MM.1S (cell line): ENCODE data around the gene XYLT1.

Source experiments
- DNase-seq: peaks from one replicate; pipeline ENCODE4 v3.0.0-alpha.2; 2015
- H2AFZ ChIP-seq: fragments of 300-600 bp; sonication (generic); 2 replicates; pipeline ENCODE4 v1.6.0; 2016; ENCODE audit warnings: antibody characterized with exemption, low read length
- H3F3A ChIP-seq: fragments of 300-600 bp; sonication (generic); 2 replicates; pipeline ENCODE4 v1.6.1; 2016; ENCODE audit warnings: mild to moderate bottlenecking, antibody characterized with exemption, low read length, moderate library complexity, mixed read lengths; ENCODE audit not compliant: insufficient read depth
- H3K27ac ChIP-seq: fragments of 300-600 bp; sonication (generic); 2 replicates; pipeline ENCODE4 v1.5.1; 2016; ENCODE audit warnings: mild to moderate bottlenecking, low read length
- H3K27me3 ChIP-seq: fragments of 300-600 bp; sonication (generic); replicated peaks from 2 replicates; pipeline ENCODE4 v1.6.0; 2016; ENCODE audit warnings: low read length; ENCODE audit not compliant: insufficient read depth
- H3K36me3 ChIP-seq: fragments of 300-600 bp; sonication (generic); replicated peaks from 2 replicates; pipeline ENCODE4 v1.6.1; 2016; ENCODE audit warnings: mild to moderate bottlenecking, low read length, mixed read lengths; ENCODE audit not compliant: insufficient read depth
- H3K4me1 ChIP-seq: fragments of 300-600 bp; sonication (generic); 2 replicates; pipeline ENCODE4 v1.6.1; 2016; ENCODE audit warnings: low read length, mixed read lengths
- H3K4me2 ChIP-seq: fragments of 300-600 bp; sonication (generic); 2 replicates; pipeline ENCODE4 v1.6.0; 2016; ENCODE audit warnings: low read depth, low read length
- H3K4me3 ChIP-seq: fragments of 300-600 bp; sonication (generic); 2 replicates; pipeline ENCODE4 v1.5.1; 2016; ENCODE audit warnings: low read length, mixed read lengths
- H3K79me2 ChIP-seq: fragments of 300-600 bp; sonication (generic); 2 replicates; pipeline ENCODE4 v1.6.1; 2016; ENCODE audit warnings: mixed run types, low read length, mixed read lengths
- H3K9ac ChIP-seq: fragments of 300-600 bp; sonication (generic); 2 replicates; pipeline ENCODE4 v1.6.1; 2016; ENCODE audit warnings: low read length, mixed read lengths
- H3K9me2 ChIP-seq: fragments of 300-600 bp; sonication (generic); replicated peaks from 2 replicates; pipeline ENCODE4 v1.6.1; 2016; ENCODE audit warnings: mild to moderate bottlenecking, low read length, mixed read lengths; ENCODE audit not compliant: insufficient read depth
- H3K9me3 ChIP-seq: fragments of 300-600 bp; sonication (generic); replicated peaks from 2 replicates; pipeline ENCODE4 v1.6.1; 2016; ENCODE audit warnings: mild to moderate bottlenecking, low read length, mixed read lengths; ENCODE audit not compliant: insufficient read depth
- H4K20me1 ChIP-seq: fragments of 300-600 bp; sonication (generic); 2 replicates; pipeline ENCODE4 v1.6.1; 2016; ENCODE audit warnings: mild to moderate bottlenecking, low read length, moderate library complexity, mixed read lengths; ENCODE audit not compliant: insufficient read depth
- CTCF ChIP-seq: fragments of 300-600 bp; sonication (generic); IDR thresholded peaks from 2 replicates; pipeline ENCODE4 v1.5.1; 2016; ENCODE audit warnings: antibody characterized with exemption, low read length, mixed read lengths
- EZH2 ChIP-seq: fragments of 300-600 bp; sonication (generic); optimal IDR thresholded peaks from 2 replicates; pipeline ENCODE3; 2017; ENCODE audit warnings: low read depth, mild to moderate bottlenecking, antibody characterized with exemption, low read length, mixed read lengths
- EZH2phosphoT487 ChIP-seq: fragments of 300-600 bp; sonication (generic); IDR thresholded peaks from 2 replicates; pipeline ENCODE4 v1.6.1; 2018; ENCODE audit warnings: antibody characterized with exemption, low read length

Gene XYLT1

GRCh38 chr16:17446661-17447060, 24.1 kb downstream of the XYLT1 start:
- Histone ChIP-seq H3K36me3 (0 out of 2 replicates have a peak, but pooled peaks cover 5% of the 10 kb centered on the region), H3K79me2 (peaks cover 62% of the 10 kb centered on the region)

GRCh38 chr16:17445421-17445820, 25.3 kb downstream of the XYLT1 start:
- Histone ChIP-seq H3K4me2 (no peak overlapping the region), H4K20me1 (no peaks in the 10 kb centered on the region), H3K9me3 (no peaks in the 10 kb centered on the region), H3K4me1 (no peaks in the 10 kb centered on the region), H3K4me3 (no peak overlapping the region), H3K9me2 (no peaks in the 10 kb centered on the region), H3K36me3 (0 out of 2 replicates have a peak, but pooled peaks cover 5% of the 10 kb centered on the region), H3K27me3 (no peaks in the 10 kb centered on the region), H2AFZ (no peak overlapping the region), H3F3A (no peaks in the 10 kb centered on the region), H3K79me2 (peaks cover 51% of the 10 kb centered on the region), H3K27ac (no peak overlapping the region), H3K9ac (no peak overlapping the region)
- TF ChIP-seq CTCF (no peak), EZH2phosphoT487 (no peak), EZH2 (no peak)
- no peak for DNase-seq

More at GRCh38 chr16:17446661-17447060, 24.1 kb downstream of the XYLT1 start:
- Histone ChIP-seq H3K4me2 (no peak overlapping the region), H3F3A (no peaks in the 10 kb centered on the region), H3K27ac (no peak overlapping the region), H3K9me3 (no peaks in the 10 kb centered on the region), H3K27me3 (no peaks in the 10 kb centered on the region), H3K9ac (no peak overlapping the region), H3K9me2 (no peaks in the 10 kb centered on the region), H3K4me3 (no peak overlapping the region), H4K20me1 (no peaks in the 10 kb centered on the region), H2AFZ (no peak overlapping the region), H3K4me1 (no peaks in the 10 kb centered on the region)
- TF ChIP-seq CTCF (no peak), EZH2 (no peak), EZH2phosphoT487 (no peak)
- DNase-seq: no peak

- H3K27ac ChIP-seq: no peak overlapping the region
- no peak overlapping the region for H3K4me2 ChIP-seq
- no peaks in the 10 kb centered on the region for H3K27me3 ChIP-seq
- H4K20me1 ChIP-seq: no peaks in the 10 kb centered on the region
- no peak overlapping the region for H3K9ac ChIP-seq
- no peaks in the 10 kb centered on the region for H3K9me3 ChIP-seq
- TF ChIP-seq EZH2phosphoT487: no peak
- no peaks in the 10 kb centered on the region for H3K9me2 ChIP-seq
- no peak for DNase-seq
- no peak overlapping the region for H3K4me3 ChIP-seq
- 0 out of 2 replicates have a peak, but pooled peaks cover 5% of the 10 kb centered on the region for H3K36me3 ChIP-seq
- peaks cover 52% of the 10 kb centered on the region for H3K79me2 ChIP-seq
- H3F3A ChIP-seq: no peaks in the 10 kb centered on the region
- no peak overlapping the region for H2AFZ ChIP-seq
- peaks cover 4% of the 10 kb centered on the region; the same call in 1 of the 2 replicates for H3K4me1 ChIP-seq
These were observed 26.1 kb downstream of the XYLT1 start for GRCh38 chr16:17444658-17445057.

- no peak overlapping the region for H3K4me3 ChIP-seq
- H2AFZ ChIP-seq: no peak overlapping the region
- TF ChIP-seq EZH2phosphoT487 (no peak), CTCF (no peak), EZH2 (no peak)
- H3K9ac ChIP-seq: no peak overlapping the region
- no peaks in the 10 kb centered on the region for H3K27me3 ChIP-seq
- H3F3A ChIP-seq: no peaks in the 10 kb centered on the region
- DNase-seq: no peak
- H3K9me2 ChIP-seq: no peaks in the 10 kb centered on the region
- H3K79me2 ChIP-seq: peaks cover 61% of the 10 kb centered on the region
- no peak overlapping the region for H3K27ac ChIP-seq
- 0 out of 2 replicates have a peak, but pooled peaks cover under 1% of the 10 kb centered on the region for H3K36me3 ChIP-seq
- peaks cover 6% of the 10 kb centered on the region; the same call in 1 of the 2 replicates for H3K4me1 ChIP-seq
- no peaks in the 10 kb centered on the region for H4K20me1 ChIP-seq
- H3K9me3 ChIP-seq: no peaks in the 10 kb centered on the region
- H3K4me2 ChIP-seq: no peak overlapping the region
These were observed 30.6 kb downstream of the XYLT1 start for GRCh38 chr16:17440131-17440530.
